ENCODE measurements around the gene NUP188. TPM values are rescaled to one million over a fixed set of nuclear protein-coding genes. Genes with fewer than 3 reads are reported as not detected.

The NUP188 gene
- total and polyA plus RNA-seq, 2 of the 13 experiments (the other 11 are each of a cell fraction or from before 2014, with no cell fraction given) = 28.0 to 38.5 TPM

DNA sequence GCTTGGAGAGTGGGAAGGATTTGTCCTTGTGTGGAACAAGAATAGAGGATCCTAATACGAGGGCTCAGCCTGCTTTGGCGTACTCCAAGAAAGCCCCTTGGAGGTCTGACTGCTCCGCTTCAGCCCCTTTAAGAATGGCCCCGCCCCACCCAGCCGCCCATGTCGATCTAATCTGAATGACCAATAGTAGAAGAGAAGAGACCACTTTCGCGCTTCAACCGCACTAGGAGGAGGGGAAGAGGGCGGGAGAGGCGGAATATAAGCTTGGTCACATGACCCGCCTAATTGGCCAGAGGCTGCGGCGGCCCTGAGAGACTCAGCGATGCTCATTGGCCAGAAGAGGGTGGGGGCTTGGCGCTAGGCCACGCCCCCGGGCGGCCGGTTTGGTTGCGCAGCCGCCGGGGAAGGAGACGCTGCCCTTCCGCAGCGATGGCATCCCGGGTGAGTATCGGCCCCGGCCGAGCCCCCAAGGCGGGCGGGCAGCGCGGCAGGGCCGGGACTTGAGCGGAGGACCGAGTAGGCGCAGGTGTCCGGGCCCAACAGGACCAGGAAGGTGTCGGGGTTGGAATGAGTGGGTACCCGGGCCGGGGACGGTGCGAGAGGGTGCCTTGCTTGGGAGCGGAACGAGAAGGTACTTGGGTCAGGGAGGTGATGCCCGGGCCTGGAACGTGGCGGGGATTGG is 88.9 kb downstream of the NUP188 start, which contains the start of gene MIGA2 (continued):
- TF ChIP-seq ZNF343 (CRISPR knock-in tag; IDR thresholded peaks at IDR 0.05) (0 out of 2 replicates have a peak, but pooled peaks have one; percentile 10), IKZF4 (CRISPR knock-in tag; IDR thresholded peaks at IDR 0.05; ENCODE audit: borderline replicate concordance, low read depth, not compliant biosample characterization) (peak; percentile 65), HMG20B (CRISPR knock-in tag; conservative IDR thresholded peaks at IDR 0.05) (0 out of 2 replicates have a peak, but pooled peaks have one; percentile 51), RAD51 (IDR thresholded peaks at IDR 0.05; ENCODE audit: borderline replicate concordance) (peak; percentile 96), GPBP1L1 (CRISPR knock-in tag; IDR thresholded peaks at IDR 0.05) (no peak), HNRNPL (IDR thresholded peaks at IDR 0.05; ENCODE audit: low read depth, low read length) (peak; percentile 41; the same call in 1 of the 2 replicates), THAP9 (CRISPR knock-in tag; IDR thresholded peaks at IDR 0.05; ENCODE audit: borderline replicate concordance) (peak; percentile 49; the same call in 1 of the 2 replicates), ZNF367 (CRISPR knock-in tag; IDR thresholded peaks at IDR 0.05; ENCODE audit: borderline replicate concordance) (no peak), HNF4G (IDR thresholded peaks at IDR 0.05; ENCODE audit: borderline replicate concordance, low read depth, low read length) (no peak), HNF4G (CRISPR knock-in tag; IDR thresholded peaks at IDR 0.05; ENCODE audit: borderline replicate concordance, low read depth) (peak; percentile 27; the same call in 1 of the 2 replicates), ZBED4 (CRISPR knock-in tag; IDR thresholded peaks at IDR 0.05; ENCODE audit: borderline replicate concordance) (0 out of 2 replicates have a peak, but pooled peaks have one; percentile 19)
- TF ChIP-seq, protein P1, sequence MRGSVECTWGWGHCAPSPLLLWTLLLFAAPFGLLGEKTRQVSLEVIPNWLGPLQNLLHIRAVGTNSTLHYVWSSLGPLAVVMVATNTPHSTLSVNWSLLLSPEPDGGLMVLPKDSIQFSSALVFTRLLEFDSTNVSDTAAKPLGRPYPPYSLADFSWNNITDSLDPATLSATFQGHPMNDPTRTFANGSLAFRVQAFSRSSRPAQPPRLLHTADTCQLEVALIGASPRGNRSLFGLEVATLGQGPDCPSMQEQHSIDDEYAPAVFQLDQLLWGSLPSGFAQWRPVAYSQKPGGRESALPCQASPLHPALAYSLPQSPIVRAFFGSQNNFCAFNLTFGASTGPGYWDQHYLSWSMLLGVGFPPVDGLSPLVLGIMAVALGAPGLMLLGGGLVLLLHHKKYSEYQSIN (CRISPR knock-in tag; IDR thresholded peaks at IDR 0.05; ENCODE audit: borderline replicate concordance) = no peak
- TF ChIP-seq, protein P2, sequence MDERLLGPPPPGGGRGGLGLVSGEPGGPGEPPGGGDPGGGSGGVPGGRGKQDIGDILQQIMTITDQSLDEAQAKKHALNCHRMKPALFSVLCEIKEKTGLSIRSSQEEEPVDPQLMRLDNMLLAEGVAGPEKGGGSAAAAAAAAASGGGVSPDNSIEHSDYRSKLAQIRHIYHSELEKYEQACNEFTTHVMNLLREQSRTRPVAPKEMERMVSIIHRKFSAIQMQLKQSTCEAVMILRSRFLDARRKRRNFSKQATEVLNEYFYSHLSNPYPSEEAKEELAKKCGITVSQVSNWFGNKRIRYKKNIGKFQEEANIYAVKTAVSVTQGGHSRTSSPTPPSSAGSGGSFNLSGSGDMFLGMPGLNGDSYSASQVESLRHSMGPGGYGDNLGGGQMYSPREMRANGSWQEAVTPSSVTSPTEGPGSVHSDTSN (CRISPR knock-in tag; IDR thresholded peaks at IDR 0.05) = peak; percentile 86

All from HepG2 (cell line).